ENCODE data around the gene DENND1A. TPM values are rescaled to one million over a fixed set of nuclear protein-coding genes. Genes with fewer than 3 reads are reported as not detected.

DENND1A gene
- total and polyA plus RNA-seq, 4 donors: 7.9 to 22.0 (median 13.9) TPM

GRCh38 chr9:123412171-123412820 is 517.6 kb downstream of the DENND1A start:
- H3K4me3 ChIP-seq (ENCODE audit: low read depth in 1 of 3, low read length in 3 of 3): no peak overlapping the region
- H3K27ac ChIP-seq (ENCODE audit: low read depth in 1 of 2, low read length in 2 of 2): no peak overlapping the region
- no peaks in the 10 kb centered on the region for H3K4me1 ChIP-seq (ENCODE audit: control insufficient read depth in 4 of 4, insufficient read depth in 4 of 4, low read length in 3 of 4)
- H3K36me3 ChIP-seq (ENCODE audit: control insufficient read depth in 4 of 4, insufficient read depth in 3 of 4, low read depth in 1 of 4, low read length in 3 of 4): peaks cover 0 to 5% (median 1%) of the 10 kb centered on the region in 4 donors
- no peaks in the 10 kb centered on the region for H3K9me3 ChIP-seq (ENCODE audit: control insufficient read depth in 4 of 4, low read length in 3 of 4)
- no peak overlapping the region for H3K9ac ChIP-seq (ENCODE audit: low read depth in 1 of 2, low read length in 2 of 2)
- no peak for DNase-seq (ENCODE audit: low spot score)
- no peaks in the 10 kb centered on the region for H3K27me3 ChIP-seq (ENCODE audit: control insufficient read depth in 4 of 4, insufficient read depth in 4 of 4, low read length in 3 of 4)
- 96% methylated on average over 18 of the region's 18 CpGs for WGBS
- TF ChIP-seq GABPA (IDR thresholded peaks at IDR 0.05 in 1 of 2, conservative IDR thresholded peaks at IDR 0.05 in 1 of 2): no peak
- TF ChIP-seq EGR1 (IDR thresholded peaks at IDR 0.05; ENCODE audit: low read depth in 2 of 2): no peak
- TF ChIP-seq NR2F2 (IDR thresholded peaks at IDR 0.05): no peak
- no peak for TF ChIP-seq ATF3 (IDR thresholded peaks at IDR 0.05)
- no peak for TF ChIP-seq TAF1 (conservative IDR thresholded peaks at IDR 0.05)
- TF ChIP-seq, protein P1, sequence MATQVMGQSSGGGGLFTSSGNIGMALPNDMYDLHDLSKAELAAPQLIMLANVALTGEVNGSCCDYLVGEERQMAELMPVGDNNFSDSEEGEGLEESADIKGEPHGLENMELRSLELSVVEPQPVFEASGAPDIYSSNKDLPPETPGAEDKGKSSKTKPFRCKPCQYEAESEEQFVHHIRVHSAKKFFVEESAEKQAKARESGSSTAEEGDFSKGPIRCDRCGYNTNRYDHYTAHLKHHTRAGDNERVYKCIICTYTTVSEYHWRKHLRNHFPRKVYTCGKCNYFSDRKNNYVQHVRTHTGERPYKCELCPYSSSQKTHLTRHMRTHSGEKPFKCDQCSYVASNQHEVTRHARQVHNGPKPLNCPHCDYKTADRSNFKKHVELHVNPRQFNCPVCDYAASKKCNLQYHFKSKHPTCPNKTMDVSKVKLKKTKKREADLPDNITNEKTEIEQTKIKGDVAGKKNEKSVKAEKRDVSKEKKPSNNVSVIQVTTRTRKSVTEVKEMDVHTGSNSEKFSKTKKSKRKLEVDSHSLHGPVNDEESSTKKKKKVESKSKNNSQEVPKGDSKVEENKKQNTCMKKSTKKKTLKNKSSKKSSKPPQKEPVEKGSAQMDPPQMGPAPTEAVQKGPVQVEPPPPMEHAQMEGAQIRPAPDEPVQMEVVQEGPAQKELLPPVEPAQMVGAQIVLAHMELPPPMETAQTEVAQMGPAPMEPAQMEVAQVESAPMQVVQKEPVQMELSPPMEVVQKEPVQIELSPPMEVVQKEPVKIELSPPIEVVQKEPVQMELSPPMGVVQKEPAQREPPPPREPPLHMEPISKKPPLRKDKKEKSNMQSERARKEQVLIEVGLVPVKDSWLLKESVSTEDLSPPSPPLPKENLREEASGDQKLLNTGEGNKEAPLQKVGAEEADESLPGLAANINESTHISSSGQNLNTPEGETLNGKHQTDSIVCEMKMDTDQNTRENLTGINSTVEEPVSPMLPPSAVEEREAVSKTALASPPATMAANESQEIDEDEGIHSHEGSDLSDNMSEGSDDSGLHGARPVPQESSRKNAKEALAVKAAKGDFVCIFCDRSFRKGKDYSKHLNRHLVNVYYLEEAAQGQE (IDR thresholded peaks at IDR 0.05): no peak

- DNase-seq (ENCODE audit: low spot score): no peak
These were observed 518.3 kb downstream of the DENND1A start for GRCh38 chr9:123411636-123412035.

More at GRCh38 chr9:123411636-123412035, 518.3 kb downstream of the DENND1A start:
- H3K4me3 ChIP-seq (ENCODE audit: low read depth in 1 of 3, low read length in 3 of 3): no peak overlapping the region
- no peaks in the 10 kb centered on the region for H3K9me3 ChIP-seq (ENCODE audit: control insufficient read depth in 4 of 4, low read length in 3 of 4)
- no peaks in the 10 kb centered on the region for H3K27me3 ChIP-seq (ENCODE audit: control insufficient read depth in 4 of 4, insufficient read depth in 4 of 4, low read length in 3 of 4)
- H3K9ac ChIP-seq (ENCODE audit: low read depth in 1 of 2, low read length in 2 of 2): no peak overlapping the region
- H3K36me3 ChIP-seq (ENCODE audit: control insufficient read depth in 4 of 4, insufficient read depth in 3 of 4, low read depth in 1 of 4, low read length in 3 of 4): peaks cover 0 to 5% (median 1%) of the 10 kb centered on the region in 4 donors
- TF ChIP-seq NR2F2 (IDR thresholded peaks at IDR 0.05) (no peak), FOXA1 (IDR thresholded peaks at IDR 0.05) (no peak), ATF3 (IDR thresholded peaks at IDR 0.05) (no peak), TAF1 (conservative IDR thresholded peaks at IDR 0.05) (no peak), CTCF (IDR thresholded peaks at IDR 0.05; ENCODE audit: low read depth, low read length, missing input control) (no peak), HNF4G (IDR thresholded peaks at IDR 0.05) (no peak), GABPA (IDR thresholded peaks at IDR 0.05 in 1 of 2, conservative IDR thresholded peaks at IDR 0.05 in 1 of 2) (no peak), RAD21 (IDR thresholded peaks at IDR 0.05) (no peak), HNF4A (conservative IDR thresholded peaks at IDR 0.05) (no peak), SP1 (IDR thresholded peaks at IDR 0.05) (no peak), MAX (IDR thresholded peaks at IDR 0.05) (no peak), EGR1 (IDR thresholded peaks at IDR 0.05; ENCODE audit: low read depth in 2 of 2) (no peak), YY1 (IDR thresholded peaks at IDR 0.05) (no peak), ZBTB33 (IDR thresholded peaks at IDR 0.05) (no peak), RXRA (IDR thresholded peaks at IDR 0.05) (no peak), FOXA2 (IDR thresholded peaks at IDR 0.05) (no peak), JUND (IDR thresholded peaks at IDR 0.05) (no peak)
- TF ChIP-seq, protein P1 (IDR thresholded peaks at IDR 0.05): no peak
- H3K4me1 ChIP-seq (ENCODE audit: control insufficient read depth in 4 of 4, insufficient read depth in 4 of 4, low read length in 3 of 4): no peaks in the 10 kb centered on the region
- 95% methylated on average over 11 of the region's 11 CpGs for WGBS
- no peak overlapping the region for H3K27ac ChIP-seq (ENCODE audit: low read depth in 1 of 2, low read length in 2 of 2)
